ENCODE results near the gene CLEC14A. TPM values are rescaled to one million over a fixed set of nuclear protein-coding genes. Genes with fewer than 3 reads are reported as not detected.

CLEC14A gene
- total and polyA plus RNA-seq, 11 donors, result 20.6 to 61.7 (median 31.3) TPM

GRCh38 chr14:38285962-38286361 lies 30.1 kb upstream of the CLEC14A start:
- Histone ChIP-seq H3K36me3 (no peaks in the 10 kb centered on the region), H3K4me1 (peaks cover 0 to 11% (median 5%) of the 10 kb centered on the region in 12 donors), H3K4me3 (no peak overlapping the region), H3K27ac (no peak overlapping the region), H3K27me3 (no peaks in the 10 kb centered on the region), H3K9me3 (peaks cover 0 to 10% (median 0%) of the 10 kb centered on the region in 12 donors)
- ATAC-seq (no peak), DNase-seq (no peak)
- TF ChIP-seq CTCF (IDR thresholded peaks at IDR 0.05) (no peak), POLR2A (IDR thresholded peaks at IDR 0.05) (no peak)
- WGBS, 4 donors, result 14 to 19% (median 17%) methylated on average over 2 of the region's 2 CpGs
- intact Hi-C loops (cut with DNase I), result no loop called here

- DNase-seq (no peak), ATAC-seq (no peak)
- Histone ChIP-seq H3K27ac (no peak overlapping the region), H3K9me3 (peaks cover 0 to 7% (median 0%) of the 10 kb centered on the region in 12 donors), H3K4me1 (peaks cover 0 to 6% (median 0%) of the 10 kb centered on the region in 12 donors), H3K27me3 (no peaks in the 10 kb centered on the region), H3K36me3 (no peaks in the 10 kb centered on the region), H3K4me3 (no peak overlapping the region)
- intact Hi-C loops (cut with DNase I), result no loop called here
- TF ChIP-seq POLR2A (IDR thresholded peaks at IDR 0.05) (no peak), CTCF (IDR thresholded peaks at IDR 0.05) (no peak)
These were observed 27.0 kb upstream of the CLEC14A start for GRCh38 chr14:38282936-38283335.

GRCh38 chr14:38280081-38280480 lies 24.2 kb upstream of the CLEC14A start:
- ATAC-seq, result no peak
- Histone ChIP-seq H3K36me3 (no peaks in the 10 kb centered on the region), H3K27ac (no peak overlapping the region), H3K9me3 (peaks cover 0 to 7% (median 0%) of the 10 kb centered on the region in 12 donors), H3K4me3 (no peak overlapping the region), H3K4me1 (peaks cover 0 to 8% (median 0%) of the 10 kb centered on the region in 12 donors), H3K27me3 (no peaks in the 10 kb centered on the region)
- no peak for TF ChIP-seq POLR2A (IDR thresholded peaks at IDR 0.05)
- TF ChIP-seq CTCF (IDR thresholded peaks at IDR 0.05), result no peak
- DNase-seq, result no peak
- 59 to 73% (median 71%) methylated on average over 2 of the region's 2 CpGs for WGBS, 4 donors
- intact Hi-C loops (cut with DNase I), result no loop called here

- H3K9me3 ChIP-seq, result peaks cover 0 to 7% (median 0%) of the 10 kb centered on the region in 12 donors
- no peak overlapping the region for H3K4me3 ChIP-seq
- DNase-seq (no peak), ATAC-seq (no peak)
- H3K4me1 ChIP-seq, result peaks cover 0 to 8% (median 0%) of the 10 kb centered on the region in 12 donors
- no peak for TF ChIP-seq POLR2A (IDR thresholded peaks at IDR 0.05)
- TF ChIP-seq CTCF (IDR thresholded peaks at IDR 0.05), result no peak
- H3K36me3 ChIP-seq, result no peaks in the 10 kb centered on the region
- 91 to 95% (median 92%) methylated on average over 1 of the region's 1 CpG for WGBS, 4 donors
- no peaks in the 10 kb centered on the region for H3K27me3 ChIP-seq
- no peak overlapping the region for H3K27ac ChIP-seq
- intact Hi-C loops (cut with DNase I), result no loop called here
These were observed 23.7 kb upstream of the CLEC14A start for GRCh38 chr14:38279572-38279971.

All from heart left ventricle (tissue), 16 donors.